GM23338 (cell line): ENCODE results near the gene CDCA4. TPM values are rescaled to one million over a fixed set of nuclear protein-coding genes. Genes with fewer than 3 reads are reported as not detected.

ENCODE experiments used
- ATAC-seq: fragments of 200-7000 bp; cut with Tn5 transposase; 3 replicates; pipeline ENCODE4 v1.9.1; 2020
- DNase-seq: peaks from one replicate; pipeline ENCODE4 v3.0.0-alpha.2; 2015; ENCODE audit warnings: low spot score
- H2AFZ ChIP-seq: fragments of 200-600 bp; sonication (generic); 2 replicates; pipeline ENCODE4 v1.8.0; 2016; ENCODE audit warnings: antibody characterized with exemption, mild to moderate bottlenecking, moderate library complexity
- H3F3A ChIP-seq: fragments of 200-600 bp; sonication (generic); replicated peaks from 2 replicates; pipeline ENCODE4 v1.8.0; 2017; ENCODE audit warnings: antibody characterized with exemption, mixed run types, low read depth
- H3K27ac ChIP-seq: fragments of 200-600 bp; sonication (generic); 2 replicates; pipeline ENCODE4 v1.6.1; 2016; ENCODE audit warnings: low read depth
- H3K27me3 ChIP-seq: fragments of 200-600 bp; sonication (generic); 2 replicates; pipeline ENCODE4 v1.8.0; 2016; ENCODE audit warnings: mild to moderate bottlenecking, mixed run types, moderate library complexity; ENCODE audit not compliant: insufficient read depth
- H3K36me3 ChIP-seq: fragments of 200-600 bp; sonication (generic); 2 replicates; pipeline ENCODE4 v1.8.0; 2016; ENCODE audit warnings: mild to moderate bottlenecking; ENCODE audit not compliant: insufficient read depth
- H3K4me1 ChIP-seq: fragments of 200-600 bp; sonication (generic); 2 replicates; pipeline ENCODE4 v1.8.0; 2016; ENCODE audit warnings: mild to moderate bottlenecking, moderate library complexity; ENCODE audit not compliant: insufficient read depth
- H3K4me2 ChIP-seq: fragments of 200-600 bp; sonication (generic); 2 replicates; pipeline ENCODE4 v1.7.1; 2017; ENCODE audit warnings: mixed run types
- H3K4me3 ChIP-seq: fragments of 200-600 bp; sonication (generic); 2 replicates; pipeline ENCODE4 v1.6.1; 2016; ENCODE audit warnings: mixed run types
- H3K79me2 ChIP-seq: fragments of 200-600 bp; sonication (generic); replicated peaks from 2 replicates; pipeline ENCODE4 v1.8.0; 2017; ENCODE audit warnings: mild to moderate bottlenecking; ENCODE audit not compliant: insufficient read depth
- H3K9me2 ChIP-seq: fragments of 200-600 bp; sonication (generic); 2 replicates; pipeline ENCODE4 v1.8.0; 2017; ENCODE audit not compliant: insufficient read depth
- H4K20me1 ChIP-seq: fragments of 200-600 bp; sonication (generic); replicated peaks from 2 replicates; pipeline ENCODE4 v1.8.0; 2017; ENCODE audit warnings: mild to moderate bottlenecking; ENCODE audit not compliant: insufficient read depth
- H3K27ac Mint-ChIP-seq: 2 replicates; pipeline ENCODE4 v1.8.0; 2020; ENCODE audit warnings: inconsistent platforms, mild to moderate bottlenecking, moderate library complexity, mixed read lengths
- H3K27me3 Mint-ChIP-seq: 3 replicates; pipeline ENCODE4 v1.8.0; 2022; ENCODE audit warnings: low read depth, mild to moderate bottlenecking, moderate library complexity, mixed read lengths, inconsistent platforms; ENCODE audit not compliant: insufficient read depth, poor library complexity
- H3K36me3 Mint-ChIP-seq: 3 replicates; pipeline ENCODE4 v1.8.0; 2021; ENCODE audit warnings: low read depth, mild to moderate bottlenecking, inconsistent platforms, moderate library complexity, mixed read lengths
- H3K4me1 Mint-ChIP-seq: 3 replicates; pipeline ENCODE4 v1.8.0; 2020; ENCODE audit warnings: mild to moderate bottlenecking, inconsistent platforms, mixed read lengths
- H3K4me3 Mint-ChIP-seq: 3 replicates; pipeline ENCODE4 v1.8.0; 2021; ENCODE audit warnings: moderate library complexity, mild to moderate bottlenecking, inconsistent platforms, mixed read lengths
- H3K9me3 Mint-ChIP-seq: 3 replicates; pipeline ENCODE4 v1.8.0; 2020; ENCODE audit warnings: moderate library complexity, mild to moderate bottlenecking, inconsistent platforms, mixed read lengths
- CREB1 ChIP-seq: fragments of 250-450 bp; sonication (Bioruptor Pico); IDR thresholded peaks from 2 replicates; pipeline ENCODE4 v1.5.0; 2020; ENCODE audit warnings: low read depth, mild to moderate bottlenecking, moderate library complexity
- CTCF ChIP-seq, 2 experiments: fragments of 200-600 bp in 1 of 2; sonication (generic) in 1 of 2; conservative IDR thresholded peaks; 2 replicates each; pipeline versions ENCODE4 v1.5.1 to v1.6.1; 2016 to 2017; ENCODE audit warnings: antibody characterized with exemption in 2 of 2, low read depth in 2 of 2, mild to moderate bottlenecking in 2 of 2, moderate library complexity in 1 of 2
- ETS1 ChIP-seq: IDR thresholded peaks from 2 replicates; pipeline ENCODE4 v1.6.1; 2016; ENCODE audit warnings: antibody characterized with exemption
- EZH2 ChIP-seq: fragments of 200-600 bp; sonication (generic); IDR thresholded peaks from one replicate; pipeline ENCODE4 v1.8.0; 2017; ENCODE audit warnings: antibody characterized with exemption, mild to moderate bottlenecking, low read depth; ENCODE audit not compliant: unreplicated experiment
- EZH2phosphoT487 ChIP-seq: fragments of 200-600 bp; sonication (generic); IDR thresholded peaks from one replicate; pipeline ENCODE4 v1.8.1; 2018; ENCODE audit warnings: antibody characterized with exemption; ENCODE audit not compliant: unreplicated experiment
- JUNB ChIP-seq: IDR thresholded peaks from one replicate; pipeline ENCODE4 v1.6.1; 2016; ENCODE audit warnings: antibody characterized with exemption; ENCODE audit not compliant: unreplicated experiment
- NANOG ChIP-seq: IDR thresholded peaks from 2 replicates; pipeline ENCODE4 v1.6.1; 2016; ENCODE audit warnings: antibody characterized with exemption, borderline replicate concordance
- POLR2AphosphoS5 ChIP-seq: IDR thresholded peaks from 2 replicates; pipeline ENCODE4 v1.6.1; 2016; ENCODE audit warnings: antibody characterized with exemption, low read depth
- REST ChIP-seq: IDR thresholded peaks from one replicate; pipeline ENCODE4 v1.6.1; 2018; ENCODE audit warnings: antibody characterized with exemption; ENCODE audit not compliant: unreplicated experiment
- STAT1 ChIP-seq: IDR thresholded peaks from one replicate; pipeline ENCODE4 v1.6.1; 2016; ENCODE audit warnings: antibody characterized with exemption; ENCODE audit not compliant: unreplicated experiment
- ZNF114 ChIP-seq: fragments of 250-450 bp; sonication (Bioruptor Pico); IDR thresholded peaks from 2 replicates; pipeline ENCODE4 v1.5.0; 2020; ENCODE audit warnings: mild to moderate bottlenecking, moderate library complexity
- ZNF331 ChIP-seq: fragments of 250-450 bp; sonication (Bioruptor Pico); IDR thresholded peaks from 2 replicates; pipeline ENCODE4 v1.5.0; 2020; ENCODE audit warnings: low read depth, mild to moderate bottlenecking, moderate library complexity
- ZNF462 ChIP-seq: fragments of 250-450 bp; sonication (Bioruptor Pico); IDR thresholded peaks from 2 replicates; pipeline ENCODE4 v1.5.0; 2020; ENCODE audit warnings: mild to moderate bottlenecking, moderate library complexity
- polyA plus RNA-seq: library from polyadenylated mRNA; unstranded; fragments of >200 nt; fragmentation: Nextera tagmentation; extraction: Ambion mirVana; gene quantifications from 2 replicates; pipeline ENCODE4 v1.2.1, GENCODE V29; 2016
- total RNA-seq: library from RNA; depleted of rRNA; stranded (reverse); fragments of >200 nt; shearing (Covaris generic); gene quantifications from 2 replicates; pipeline ENCODE4 v1.2.3, GENCODE V29; 2014

The CDCA4 gene
- total and polyA plus RNA-seq, 2 experiments from 2014 or later, result 32.6 to 70.7 TPM

- H3K4me1 Mint-ChIP-seq, result peaks cover 19% of the 10 kb centered on the region
- H3K4me1 ChIP-seq, result peaks cover 5% of the 10 kb centered on the region; the same call in 1 of the 2 replicates
- no peak overlapping the region for H3K27ac ChIP-seq
Observed at GRCh38 chr14:105026033-105026785, 5.3 kb upstream of the CDCA4 start.

More at GRCh38 chr14:105026033-105026785, 5.3 kb upstream of the CDCA4 start:
- Mint-ChIP-seq H3K27me3 (peaks cover 18% of the 10 kb centered on the region), H3K4me3 (no peak overlapping the region), H3K36me3 (no peaks in the 10 kb centered on the region), H3K27ac (no peak overlapping the region), H3K9me3 (no peaks in the 10 kb centered on the region)
- Histone ChIP-seq H2AFZ (no peak overlapping the region), H3K27me3 (peaks cover 7% of the 10 kb centered on the region), H3K79me2 (peaks cover 15% of the 10 kb centered on the region), H3K9me2 (no peaks in the 10 kb centered on the region), H3F3A (peaks cover 5% of the 10 kb centered on the region; the same call in 1 of the 2 replicates), H3K36me3 (no peaks in the 10 kb centered on the region), H3K4me2 (no peak overlapping the region), H4K20me1 (0 out of 2 replicates have a peak, but pooled peaks cover 4% of the 10 kb centered on the region), H3K4me3 (no peak overlapping the region)
- no peak for ATAC-seq
- DNase-seq, result no peak
- TF ChIP-seq CTCF (conservative IDR thresholded peaks at IDR 0.05; ENCODE audit: low read depth in 2 of 2) (no peak), NANOG (no peak), EZH2 (no peak), ZNF331 (CRISPR knock-in tag) (no peak), REST (no peak), ZNF462 (CRISPR knock-in tag) (no peak), STAT1 (no peak), ETS1 (no peak), EZH2phosphoT487 (no peak), CREB1 (CRISPR knock-in tag) (no peak), POLR2AphosphoS5 (no peak), JUNB (no peak), ZNF114 (CRISPR knock-in tag) (no peak)
